ENCODE results near the gene SNTB2. TPM values are rescaled to one million over a fixed set of nuclear protein-coding genes. Genes with fewer than 3 reads are reported as not detected.

Gene SNTB2
- total and polyA plus RNA-seq, 2 of the 13 experiments (the other 11 are each of a cell fraction or from before 2014, with no cell fraction given), result 11.5 to 19.2 TPM

GRCh38 chr16:69266334-69267063 is 79.5 kb downstream of the SNTB2 start (continued):
- TF ChIP-seq ZGPAT (CRISPR knock-in tag; IDR thresholded peaks at IDR 0.05), result peak; percentile 40; the same call in 1 of the 2 replicates
- 0 out of 2 replicates have a peak, but pooled peaks have one; percentile 16 for TF ChIP-seq THAP11 (CRISPR knock-in tag; IDR thresholded peaks at IDR 0.05)
- TF ChIP-seq ZNF589 (CRISPR knock-in tag; conservative IDR thresholded peaks at IDR 0.05), result no peak
- TF ChIP-seq GFI1 (CRISPR knock-in tag; IDR thresholded peaks at IDR 0.05; ENCODE audit: borderline replicate concordance), result 0 out of 2 replicates have a peak, but pooled peaks have one; percentile 32

GRCh38 chr16:69267633-69268032 is 80.7 kb downstream of the SNTB2 start:
- Histone ChIP-seq H3K79me2 (ENCODE audit: insufficient read depth, low read length) (no peaks in the 10 kb centered on the region), H3K27me3 (ENCODE audit: control insufficient read depth in 1 of 2, insufficient read depth in 2 of 2, low read length in 2 of 2) (no peaks in the 10 kb centered on the region), H3K4me2 (ENCODE audit: low read depth, low read length) (no peak overlapping the region), H3K4me3 (replicated peaks in 1 of 3; ENCODE audit: insufficient read depth in 1 of 3, low read depth in 2 of 3, low read length in 3 of 3) (no peak overlapping the region), H2AFZ (ENCODE audit: low read length) (no peak overlapping the region), H3K4me1 (ENCODE audit: insufficient read depth, low read length) (peaks cover 22% of the 10 kb centered on the region), H4K20me1 (ENCODE audit: insufficient read depth, low read length) (no peaks in the 10 kb centered on the region), H3K36me3 (replicated peaks in 1 of 2; ENCODE audit: control insufficient read depth in 1 of 2, insufficient read depth in 2 of 2, low read length in 2 of 2) (peaks cover 2 to 20% of the 10 kb centered on the region in 2 experiments; a peak in 3 of 5 replicates), H3K9me3 (ENCODE audit: low read length) (no peaks in the 10 kb centered on the region), H3K27ac (ENCODE audit: extremely low read length, insufficient read depth, low read length) (peak overlapping the region; percentile 60), H3K9ac (ENCODE audit: insufficient read depth, low read depth, low read length) (no peak overlapping the region)
- intact Hi-C loops (cut with micrococcal nuclease; ENCODE audit: unreplicated experiment) (no loop called here), in situ Hi-C loops (cut with HindIII; ENCODE audit: extremely low pct_ligation_motif_present, low pct_unique_long_range_greater_than_20kb) (no loop called here)
- WGBS (ENCODE audit: low lambda C conversion rate), result 99% methylated on average over 4 of the region's 4 CpGs
- BruUV-seq (replicated peaks), result no TSS peak
- no peak for ATAC-seq
- POLR2A ChIA-PET, result no interaction called here
- FAIRE-seq, result no peak
- CTCF ChIA-PET (ENCODE audit: low intra/inter-chr PET ratio, low total read pairs), result no interaction called here
- DNase-seq (ENCODE audit: low spot score), result no peak
- no peak for TF ChIP-seq ZNF382 (CRISPR knock-in tag; IDR thresholded peaks at IDR 0.05; ENCODE audit: borderline replicate concordance)
- TF ChIP-seq ZIK1 (CRISPR knock-in tag; IDR thresholded peaks at IDR 0.05; ENCODE audit: borderline replicate concordance, low read depth), result no peak
- TF ChIP-seq, protein P1, sequence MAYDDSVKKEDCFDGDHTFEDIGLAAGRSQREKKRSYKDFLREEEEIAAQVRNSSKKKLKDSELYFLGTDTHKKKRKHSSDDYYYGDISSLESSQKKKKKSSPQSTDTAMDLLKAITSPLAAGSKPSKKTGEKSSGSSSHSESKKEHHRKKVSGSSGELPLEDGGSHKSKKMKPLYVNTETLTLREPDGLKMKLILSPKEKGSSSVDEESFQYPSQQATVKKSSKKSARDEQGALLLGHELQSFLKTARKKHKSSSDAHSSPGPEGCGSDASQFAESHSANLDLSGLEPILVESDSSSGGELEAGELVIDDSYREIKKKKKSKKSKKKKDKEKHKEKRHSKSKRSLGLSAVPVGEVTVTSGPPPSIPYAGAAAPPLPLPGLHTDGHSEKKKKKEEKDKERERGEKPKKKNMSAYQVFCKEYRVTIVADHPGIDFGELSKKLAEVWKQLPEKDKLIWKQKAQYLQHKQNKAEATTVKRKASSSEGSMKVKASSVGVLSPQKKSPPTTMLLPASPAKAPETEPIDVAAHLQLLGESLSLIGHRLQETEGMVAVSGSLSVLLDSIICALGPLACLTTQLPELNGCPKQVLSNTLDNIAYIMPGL (CRISPR knock-in tag; IDR thresholded peaks at IDR 0.05; ENCODE audit: borderline replicate concordance in 1 of 2, low read depth in 1 of 2), result no peak
- TF ChIP-seq DZIP1 (CRISPR knock-in tag; IDR thresholded peaks at IDR 0.05), result no peak
- TF ChIP-seq ZNF616 (CRISPR knock-in tag; IDR thresholded peaks at IDR 0.05; ENCODE audit: low read depth), result no peak
- no peak for TF ChIP-seq DMAP1 (CRISPR knock-in tag; IDR thresholded peaks at IDR 0.05)
